Eye (tissue), 1 donor: Measurements from ENCODE around the gene PSMC3IP.
A peak's percentile ranks its signal among the peaks of the same experiment; 100 is the strongest.

Experiments
- DNase-seq: peaks from one replicate; pipeline ENCODE4 v3.0.0-alpha.2; 2015

Gene PSMC3IP

DNA sequence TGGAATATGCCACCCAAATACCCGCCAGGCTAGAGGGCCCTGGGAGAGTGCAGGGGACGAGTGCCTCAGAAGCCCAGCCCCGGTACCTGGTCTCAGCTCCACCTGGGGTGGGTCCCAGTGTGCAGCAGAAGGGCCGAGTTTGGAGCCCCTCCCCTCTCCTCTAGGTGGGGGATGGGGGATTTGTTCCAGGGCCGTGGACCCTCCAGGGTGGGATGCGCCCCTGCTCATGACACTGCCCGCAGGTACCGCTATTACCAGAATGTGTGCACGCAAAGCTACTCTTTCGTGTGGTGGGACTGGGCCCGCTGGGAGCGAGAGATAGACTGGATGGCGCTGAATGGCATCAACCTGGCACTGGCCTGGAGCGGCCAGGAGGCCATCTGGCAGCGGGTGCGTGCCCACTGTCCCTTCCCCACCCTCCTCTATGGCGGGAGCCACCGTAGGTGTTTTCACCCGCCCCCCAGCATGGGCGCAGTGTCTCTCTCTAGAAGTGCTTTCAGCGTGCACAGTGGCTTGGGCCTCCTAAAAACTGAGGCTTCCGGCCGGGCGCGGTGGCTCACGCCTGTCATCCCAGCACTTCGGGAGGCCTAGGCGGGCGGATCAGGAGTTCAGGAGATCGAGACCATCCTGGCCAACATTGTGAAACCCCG, 40.2 kb downstream of the PSMC3IP start:
- DNase-seq = no peak

- peak; percentile 81 for DNase-seq
Measured at GRCh38 chr17:42536372-42537155, 41.0 kb downstream of the PSMC3IP start.

GRCh38 chr17:42536048-42536371, 41.5 kb downstream of the PSMC3IP start, which contains the start of gene NAGLU:
Gene NAGLU, plus strand, starts transcription at chr17:42536241. Its CDS starts 32 bp downstream, at chr17:42536273.
- peak; percentile 94 for DNase-seq

- no peak for DNase-seq
Measured at GRCh38 chr17:42535155-42536047, 42.1 kb downstream of the PSMC3IP start.

DNA sequence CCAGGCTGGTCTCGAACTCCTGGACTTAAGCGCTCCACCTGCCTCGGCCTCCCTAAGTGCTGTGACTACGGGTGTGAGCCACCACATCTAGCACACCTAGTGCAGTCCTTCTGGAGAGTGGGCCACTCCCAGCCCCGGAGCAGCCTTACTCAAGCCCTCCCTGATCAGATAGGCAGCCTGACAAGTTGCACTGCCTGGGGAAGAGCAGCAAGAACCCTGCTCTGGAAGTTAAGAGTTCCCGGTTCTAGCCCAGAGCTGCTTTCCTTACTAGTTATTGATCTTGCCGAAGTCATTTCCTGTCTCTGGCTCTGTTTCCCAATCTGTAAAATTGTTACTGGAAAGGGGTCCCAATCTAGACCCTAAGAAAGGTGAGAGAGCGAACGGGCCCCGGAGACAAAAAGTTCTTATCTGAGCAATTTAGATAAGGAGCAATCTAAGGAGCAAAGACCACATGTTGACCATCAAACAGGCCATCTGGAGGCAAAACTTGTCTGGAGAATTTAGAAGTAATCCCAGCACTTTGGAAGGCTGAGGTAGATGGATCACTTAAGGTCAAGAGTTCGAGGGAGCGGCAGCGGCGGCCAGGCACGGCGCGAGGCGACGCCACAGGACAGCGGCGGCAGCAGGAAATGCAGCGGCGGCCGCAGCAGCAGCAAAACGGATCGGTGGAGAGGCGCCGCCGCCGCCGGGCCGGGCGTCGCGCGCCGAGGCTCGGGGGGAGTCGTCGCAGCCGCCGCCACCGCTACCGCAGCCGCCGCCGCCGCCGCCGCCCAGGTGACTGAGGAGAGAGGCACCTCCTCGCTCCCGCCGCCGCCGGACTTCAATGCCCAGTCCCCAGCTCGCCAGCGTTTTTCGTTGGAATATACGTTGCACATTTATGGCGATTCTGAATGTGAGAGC, 45.8 kb downstream of the PSMC3IP start:
- peak; percentile 73 for DNase-seq

GRCh38 chr17:42530952-42531454, 46.5 kb downstream of the PSMC3IP start:
- DNase-seq = no peak

DNA sequence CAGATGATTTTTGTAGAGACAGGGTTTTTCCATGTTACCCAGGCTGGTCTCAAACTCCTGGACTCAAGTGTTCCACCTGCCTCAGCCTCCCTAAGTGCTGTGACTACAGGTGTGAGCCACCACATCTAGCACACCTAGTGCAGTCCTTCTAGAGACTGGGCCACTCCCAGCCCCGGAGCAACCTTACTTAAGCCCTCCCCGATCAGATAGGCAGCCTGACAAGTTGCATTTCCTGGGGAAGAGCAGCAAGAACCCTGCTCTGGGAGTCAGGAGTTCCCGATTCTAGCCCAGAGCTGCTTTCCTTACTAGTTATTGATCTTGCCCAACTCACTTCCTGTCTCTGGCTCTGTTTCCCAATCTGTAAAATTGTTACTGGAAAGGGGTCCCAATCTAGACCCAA, 48.5 kb downstream of the PSMC3IP start:
- DNase-seq = no peak

DNA sequence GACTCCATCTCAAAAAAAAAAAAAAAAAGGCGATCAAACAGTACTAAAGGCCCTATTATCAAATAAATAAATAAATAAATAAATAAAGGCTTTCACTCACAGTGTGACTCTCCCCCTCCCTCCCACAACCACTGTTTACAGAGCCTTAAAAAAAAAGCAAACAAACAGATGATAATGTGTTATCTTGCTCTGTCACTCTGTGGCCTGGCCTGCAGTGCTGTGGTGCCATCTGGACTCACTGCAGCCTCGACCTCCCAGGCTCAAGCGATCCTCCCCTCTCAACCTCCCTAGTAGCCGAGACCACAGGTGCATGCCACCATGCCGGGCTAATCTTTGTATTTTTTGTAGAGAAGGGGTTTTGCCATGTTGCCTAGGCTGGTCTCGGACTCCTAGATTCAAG, 49.6 kb downstream of the PSMC3IP start:
- no peak for DNase-seq

GRCh38 chr17:42526031-42526444, 51.5 kb downstream of the PSMC3IP start:
- DNase-seq = no peak

DNA sequence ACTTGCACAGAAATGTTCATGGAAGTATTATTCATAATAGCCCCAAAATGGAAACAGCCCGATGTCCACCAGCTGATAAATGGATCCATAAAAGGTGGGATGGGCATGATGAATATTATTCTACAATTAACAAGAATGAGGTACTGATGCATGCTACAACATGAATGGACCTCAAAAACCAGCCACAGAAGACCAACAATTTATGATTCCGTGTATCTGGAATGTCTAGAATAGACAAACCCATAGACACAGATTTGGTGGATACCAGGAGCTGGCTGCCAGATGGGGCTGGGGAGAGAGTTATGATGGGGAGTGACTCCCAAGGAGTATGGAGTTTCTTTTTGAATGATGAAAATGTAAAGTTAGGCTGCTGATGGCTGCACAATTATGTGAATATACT, 52.3 kb downstream of the PSMC3IP start:
- DNase-seq = no peak

- no peak for DNase-seq
Measured at GRCh38 chr17:42522798-42523278, 54.7 kb downstream of the PSMC3IP start.
